GM19239 (cell line): ENCODE results near the gene AP1M1.

Experiments
- DNase-seq: peaks from one replicate; pipeline ENCODE4 v3.0.0; 2011; ENCODE audit warnings: low spot score; ENCODE audit not compliant: insufficient read length
- FAIRE-seq: peaks from 2 replicates; lab custom pipeline; 2011; peaks lifted over from hg19 to GRCh38; lab: Jason Lieb, UNC

Gene AP1M1

DNA sequence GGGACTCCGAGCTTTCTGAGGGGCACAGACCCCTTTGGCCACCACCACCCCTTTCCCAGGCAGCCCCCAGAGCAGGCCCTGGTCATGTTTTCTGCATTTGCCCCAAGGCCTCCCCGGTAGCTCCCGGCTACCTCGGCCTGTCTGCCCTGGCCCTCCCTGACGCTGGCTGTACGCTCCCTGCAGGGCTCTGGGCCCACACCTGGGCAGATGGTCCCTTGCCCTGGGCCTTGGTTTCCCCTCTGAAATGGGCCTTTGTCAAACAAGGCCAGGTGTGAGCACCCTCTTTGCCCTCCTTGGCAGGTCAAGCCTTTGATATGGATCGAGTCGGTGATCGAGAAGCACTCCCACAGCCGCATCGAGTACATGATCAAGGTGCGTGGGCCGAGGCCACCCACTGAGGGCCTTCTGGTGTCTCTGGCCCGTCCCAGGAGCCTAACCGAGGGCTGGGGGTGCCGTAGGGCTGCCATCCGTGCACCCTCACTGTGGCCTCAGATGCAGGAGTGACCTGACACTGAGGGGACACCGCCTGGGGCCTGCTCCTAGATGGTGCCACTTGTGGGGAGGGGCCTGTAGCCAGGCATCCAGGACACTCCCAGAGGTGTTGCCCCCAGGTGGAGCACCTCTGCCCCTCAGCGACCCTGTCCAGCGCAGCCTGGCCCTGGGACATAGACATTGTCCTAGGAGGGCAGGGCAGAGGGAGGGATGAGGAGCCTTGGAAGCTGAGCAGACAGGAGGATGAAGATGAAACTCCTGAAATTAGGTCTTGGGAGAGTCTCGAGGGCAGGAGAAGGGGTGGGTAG lies 30.3 kb downstream of the AP1M1 start:
- DNase-seq (no peak), FAIRE-seq (no peak)

DNA sequence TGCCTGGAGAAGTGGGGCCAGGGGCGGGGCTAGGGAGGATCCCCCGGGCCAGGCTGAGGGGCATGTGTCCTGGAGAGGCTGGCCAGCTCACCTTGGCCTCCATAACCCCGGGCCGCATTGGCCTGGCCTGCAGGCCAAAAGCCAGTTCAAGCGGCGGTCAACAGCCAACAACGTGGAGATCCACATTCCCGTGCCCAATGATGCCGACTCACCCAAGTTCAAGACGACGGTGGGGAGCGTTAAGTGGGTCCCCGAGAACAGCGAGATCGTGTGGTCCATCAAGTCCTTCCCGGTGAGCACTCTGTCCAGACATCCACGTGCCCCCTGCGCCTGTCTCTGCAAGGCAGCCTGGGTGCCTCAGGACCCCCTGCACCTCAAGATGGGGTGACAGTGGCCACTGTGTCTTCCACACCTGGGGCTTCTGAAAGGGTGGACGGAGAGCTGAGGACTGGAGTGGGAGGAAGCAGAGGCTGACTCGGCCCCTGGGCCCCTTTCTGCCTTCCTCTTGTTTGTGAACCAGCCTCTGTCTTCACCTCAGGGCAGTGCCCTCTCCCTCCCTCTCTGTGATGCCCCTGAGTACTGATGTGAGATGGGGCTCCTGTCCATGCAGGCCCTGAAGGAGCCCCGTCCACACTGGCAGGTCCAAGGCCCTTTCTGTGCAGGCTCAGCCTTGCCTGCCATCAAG lies 31.1 kb downstream of the AP1M1 start:
- no peak for DNase-seq
- FAIRE-seq: no peak

DNA sequence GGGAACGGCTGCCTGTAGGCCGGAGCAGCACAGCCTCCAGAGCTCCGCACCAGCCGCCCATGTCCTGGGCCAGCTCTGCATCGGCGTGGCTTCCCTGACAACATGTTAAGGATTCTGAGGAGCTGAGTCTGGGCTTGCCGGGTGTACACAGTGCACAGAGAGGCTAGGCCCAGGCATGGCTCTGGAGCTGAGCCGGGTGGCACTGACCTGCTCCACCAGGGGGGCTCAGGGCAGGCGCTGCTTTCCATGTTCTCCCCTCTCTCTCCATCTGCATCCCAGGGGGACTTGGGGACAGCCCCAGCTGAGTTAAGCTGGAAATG lies 31.6 kb downstream of the AP1M1 start:
- DNase-seq: no peak
- FAIRE-seq: no peak

DNA sequence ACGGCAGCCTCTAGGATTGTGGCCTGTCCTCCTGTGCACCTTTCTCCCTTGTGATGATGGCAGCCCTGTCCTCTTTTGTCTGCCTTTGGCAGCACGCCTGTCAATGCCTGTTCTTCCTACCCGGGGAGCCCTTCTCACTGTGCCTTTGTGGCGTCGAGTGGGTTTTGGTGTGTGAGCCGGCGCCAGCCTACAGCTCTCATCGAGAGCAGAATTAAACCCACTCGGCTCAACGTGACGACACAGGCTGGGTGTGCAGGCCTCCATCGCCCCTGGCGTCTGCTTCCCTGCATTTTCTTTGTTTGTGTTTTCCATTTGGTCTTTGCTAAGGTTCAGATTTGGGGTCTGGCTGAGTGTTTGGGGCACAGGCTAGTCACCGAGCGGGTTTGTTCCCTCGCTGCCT lies 34.4 kb downstream of the AP1M1 start:
- DNase-seq (no peak), FAIRE-seq (no peak)

DNA sequence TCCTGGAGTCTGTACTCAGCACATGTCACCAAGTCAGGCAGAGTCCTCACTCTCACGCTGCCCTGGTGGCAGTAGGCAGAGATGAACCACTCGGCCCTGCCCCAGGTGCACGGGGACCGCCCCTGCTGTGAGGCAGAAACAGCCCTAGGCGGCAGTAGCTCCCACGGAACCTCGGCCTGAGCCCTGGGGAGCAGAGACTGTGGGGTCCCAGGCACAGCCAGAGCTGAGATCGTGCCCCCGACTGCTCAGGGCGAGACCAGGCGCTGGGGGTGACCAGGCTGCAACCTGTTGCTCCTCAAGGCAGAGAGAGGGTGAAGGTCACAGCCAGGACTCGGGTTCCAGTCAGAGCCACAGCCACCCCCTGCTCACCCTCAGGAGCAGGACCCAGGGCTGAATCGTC lies 34.9 kb downstream of the AP1M1 start:
- no peak for DNase-seq
- FAIRE-seq: no peak

DNA sequence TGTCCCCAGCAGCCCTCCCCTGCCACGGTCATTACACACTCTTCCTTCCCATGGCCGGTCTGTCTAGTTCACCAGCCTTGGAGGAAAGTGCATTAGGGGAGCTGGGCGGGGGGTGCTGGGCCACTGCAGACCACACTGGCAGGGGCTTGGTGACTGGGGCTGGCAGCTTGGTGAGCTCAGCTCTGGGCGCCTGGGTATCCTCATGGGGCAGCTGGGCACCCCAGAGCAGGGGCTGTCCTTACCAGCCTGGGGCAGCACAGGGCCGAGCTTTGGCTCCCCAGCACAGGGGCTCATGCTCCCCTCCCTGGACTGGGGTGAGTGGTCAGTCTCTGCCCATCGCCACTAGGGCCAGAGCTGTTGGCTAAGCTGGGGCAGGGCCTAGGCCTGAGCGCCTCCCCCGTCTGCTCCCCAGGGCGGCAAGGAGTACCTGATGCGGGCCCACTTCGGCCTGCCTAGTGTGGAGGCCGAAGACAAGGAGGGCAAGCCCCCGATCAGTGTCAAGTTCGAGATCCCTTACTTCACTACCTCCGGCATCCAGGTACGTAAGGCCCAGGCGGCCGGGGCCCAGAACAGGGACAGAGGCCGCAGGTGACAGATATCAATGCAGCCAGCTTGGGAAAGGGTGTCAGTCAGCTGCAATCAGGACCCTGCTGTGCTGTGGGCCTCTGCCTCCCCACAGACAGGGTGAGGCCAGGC lies 35.5 kb downstream of the AP1M1 start:
- no peak for FAIRE-seq
- no peak for DNase-seq

DNA sequence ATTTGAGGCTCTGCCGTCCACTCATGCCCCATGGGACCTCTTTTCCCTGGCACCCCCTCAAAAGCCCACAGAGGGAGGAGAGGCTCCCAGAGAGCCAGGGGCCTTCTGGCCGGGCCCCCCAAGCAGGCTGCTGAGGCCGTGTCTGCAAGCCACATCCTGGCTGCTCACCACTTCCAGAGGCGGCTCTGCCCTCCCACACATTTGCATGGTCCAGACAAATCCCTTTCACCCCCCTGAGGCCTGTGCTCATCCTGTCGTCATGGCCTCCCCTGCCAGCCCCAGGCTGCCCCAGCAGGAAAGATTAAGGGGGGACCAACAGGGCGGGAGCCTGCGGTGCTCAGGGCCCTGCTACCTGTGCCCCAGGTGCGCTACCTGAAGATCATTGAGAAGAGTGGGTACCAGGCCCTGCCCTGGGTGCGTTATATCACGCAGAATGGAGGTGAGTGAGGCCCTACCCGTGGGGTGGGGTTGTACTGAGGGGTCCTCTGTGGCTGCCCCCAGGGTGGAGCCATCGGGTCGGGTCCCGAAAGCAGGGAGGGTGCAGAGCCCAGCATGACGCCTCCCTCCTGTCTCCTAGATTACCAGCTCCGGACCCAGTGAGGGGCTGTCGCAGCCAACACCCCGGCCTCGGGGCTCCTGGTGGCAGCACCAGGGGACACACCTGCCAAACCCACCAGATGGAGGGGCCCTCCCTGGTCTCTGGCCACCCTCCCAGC lies 36.3 kb downstream of the AP1M1 start:
- FAIRE-seq: no peak

DNA sequence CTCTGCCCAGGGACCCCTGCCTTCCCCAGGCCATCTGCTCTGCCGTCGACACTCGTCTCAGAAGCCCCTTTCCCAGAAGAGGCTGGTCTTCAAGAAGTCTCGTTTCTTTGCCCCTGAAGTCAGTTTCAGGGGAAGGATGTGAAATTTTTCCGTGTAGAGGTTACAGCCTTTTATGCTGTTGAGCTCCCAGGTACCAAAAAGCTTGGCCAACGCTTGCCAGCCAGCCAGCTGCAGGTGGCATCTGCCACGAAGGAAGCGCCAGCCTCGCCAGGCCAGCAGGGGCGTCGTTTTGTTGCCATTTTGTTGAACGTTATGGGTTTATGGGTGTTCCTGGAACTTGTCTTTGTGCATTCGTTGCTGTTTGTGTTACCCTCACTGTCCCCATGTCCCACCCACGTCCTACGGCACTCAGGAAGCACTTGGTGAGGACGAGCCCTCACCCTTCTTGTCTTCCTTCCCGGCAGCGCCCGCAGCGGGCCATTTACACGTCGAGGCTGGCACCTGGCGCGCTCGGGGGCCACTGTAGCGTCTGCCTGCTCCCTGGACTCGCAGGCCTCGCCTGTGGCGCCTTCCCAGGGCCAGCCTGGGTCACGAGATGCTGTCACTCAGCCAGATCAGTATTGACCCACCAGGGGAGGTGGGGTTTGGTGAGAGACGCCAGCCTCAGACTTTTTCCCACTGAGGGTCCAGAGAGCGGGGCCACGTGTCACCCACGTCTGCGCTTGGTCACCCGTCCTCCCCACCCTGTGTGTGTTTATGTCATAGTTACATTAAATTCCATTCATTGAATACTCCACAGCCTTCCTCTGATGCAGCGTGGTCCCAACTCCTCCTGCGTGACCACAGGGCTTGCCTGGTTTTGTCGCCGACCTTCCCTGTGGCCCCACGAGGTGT lies 37.1 kb downstream of the AP1M1 start:
- DNase-seq: no peak
- FAIRE-seq: no peak

More for the DNA sequence above, 36.3 kb downstream of the AP1M1 start:
- no peak for DNase-seq

DNA sequence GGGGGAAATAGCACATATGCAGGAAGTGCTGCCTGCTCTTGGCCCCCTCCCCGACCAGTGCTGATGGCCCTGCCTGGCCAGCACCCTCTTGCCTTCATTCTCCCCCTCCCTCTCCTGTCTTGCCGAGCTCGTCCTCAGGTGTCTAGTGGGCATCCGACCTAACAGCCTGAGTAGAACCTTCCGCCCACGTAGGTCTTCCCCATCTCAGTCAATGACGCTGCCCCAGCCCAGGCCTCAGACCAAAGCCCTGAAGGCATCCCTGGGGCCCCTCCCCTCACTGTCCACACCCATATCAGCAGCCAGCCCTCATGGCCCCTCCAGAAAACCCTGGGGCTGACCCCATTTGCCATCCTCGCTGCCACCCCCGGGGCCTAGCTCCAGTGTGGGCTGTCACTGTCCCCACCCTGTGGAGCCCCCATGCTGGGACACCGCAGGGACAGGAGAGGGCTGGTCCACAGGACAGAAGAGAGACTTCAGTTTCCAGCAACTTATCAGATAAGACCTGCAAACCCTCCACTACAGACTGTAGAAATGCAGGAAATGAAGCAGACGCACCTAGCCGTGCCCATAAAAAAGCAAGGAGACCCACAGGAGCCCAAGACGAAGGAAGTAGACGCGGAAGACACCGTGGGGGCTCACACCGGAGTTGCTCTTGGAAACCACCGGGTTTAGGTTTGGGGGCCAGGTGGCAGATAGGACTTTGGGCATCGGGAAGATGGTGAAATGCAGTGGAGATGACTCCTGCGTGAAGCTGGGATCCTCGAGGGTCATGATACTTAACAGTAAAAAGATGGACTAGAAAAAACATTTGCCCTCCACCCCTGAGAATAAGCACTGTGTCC lies 38.3 kb downstream of the AP1M1 start:
- no peak for FAIRE-seq

DNA sequence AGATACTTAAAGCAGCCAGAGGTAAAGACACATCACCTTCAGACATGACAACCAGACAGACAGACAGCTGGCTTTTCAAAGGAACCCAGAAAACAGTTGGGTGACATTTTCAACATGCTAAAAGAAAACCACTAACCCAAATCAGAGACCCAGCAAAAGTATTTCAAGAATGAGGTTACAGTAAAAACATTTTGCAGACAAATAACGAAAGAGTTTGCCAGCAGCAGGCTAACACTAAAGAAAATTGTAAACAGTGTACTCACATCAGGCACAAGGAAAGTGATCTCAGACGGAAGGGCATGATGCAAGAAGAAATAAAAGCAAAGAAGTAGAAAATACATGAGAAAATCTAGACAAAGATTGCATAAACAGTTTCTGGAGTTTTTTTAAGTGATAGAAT lies 46.4 kb downstream of the AP1M1 start:
- FAIRE-seq (no peak), DNase-seq (no peak)

More for the DNA sequence above, 38.3 kb downstream of the AP1M1 start:
- DNase-seq: no peak

DNA sequence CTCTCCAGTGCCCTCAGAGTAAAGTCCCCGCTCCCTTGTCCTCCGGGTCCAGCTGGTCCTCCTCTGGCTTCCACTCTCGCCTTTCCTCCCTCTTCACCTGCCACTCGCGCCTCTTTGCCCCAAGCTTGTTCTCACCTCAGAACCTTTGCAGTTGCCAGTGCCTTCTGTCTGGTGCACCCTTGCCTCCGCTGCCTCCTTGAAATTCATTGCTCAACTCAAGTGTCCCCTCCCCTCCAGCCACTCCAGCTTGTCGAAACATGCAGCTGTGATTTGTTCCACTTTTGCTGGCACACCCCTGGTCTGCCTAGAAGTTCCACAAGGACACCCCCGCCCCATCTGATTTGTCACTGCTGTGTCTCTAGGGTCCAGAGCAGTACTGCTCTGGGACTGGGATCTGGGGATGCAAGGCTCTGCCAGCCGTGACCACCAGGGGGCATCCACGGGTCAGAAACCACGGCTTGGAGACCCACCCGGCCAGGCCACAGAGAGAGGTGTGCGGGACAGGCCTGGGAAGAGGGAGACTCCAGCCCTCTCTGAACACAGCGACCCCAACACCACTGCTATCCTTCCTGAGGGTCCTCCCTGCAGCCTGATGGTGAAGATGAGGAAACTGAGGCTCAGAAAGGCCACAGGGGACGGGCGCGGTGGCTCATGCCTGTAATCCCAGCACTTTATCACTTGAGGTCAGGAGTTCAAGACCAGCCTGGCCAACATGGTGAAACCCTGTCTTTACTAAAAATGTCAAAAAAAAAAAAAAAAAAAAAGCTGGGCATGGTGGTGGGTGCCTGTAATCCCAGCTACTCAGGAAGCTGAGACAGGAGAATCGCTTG lies 49.9 kb downstream of the AP1M1 start:
- FAIRE-seq (peak; percentile 61), DNase-seq (peak; percentile 85)

DNA sequence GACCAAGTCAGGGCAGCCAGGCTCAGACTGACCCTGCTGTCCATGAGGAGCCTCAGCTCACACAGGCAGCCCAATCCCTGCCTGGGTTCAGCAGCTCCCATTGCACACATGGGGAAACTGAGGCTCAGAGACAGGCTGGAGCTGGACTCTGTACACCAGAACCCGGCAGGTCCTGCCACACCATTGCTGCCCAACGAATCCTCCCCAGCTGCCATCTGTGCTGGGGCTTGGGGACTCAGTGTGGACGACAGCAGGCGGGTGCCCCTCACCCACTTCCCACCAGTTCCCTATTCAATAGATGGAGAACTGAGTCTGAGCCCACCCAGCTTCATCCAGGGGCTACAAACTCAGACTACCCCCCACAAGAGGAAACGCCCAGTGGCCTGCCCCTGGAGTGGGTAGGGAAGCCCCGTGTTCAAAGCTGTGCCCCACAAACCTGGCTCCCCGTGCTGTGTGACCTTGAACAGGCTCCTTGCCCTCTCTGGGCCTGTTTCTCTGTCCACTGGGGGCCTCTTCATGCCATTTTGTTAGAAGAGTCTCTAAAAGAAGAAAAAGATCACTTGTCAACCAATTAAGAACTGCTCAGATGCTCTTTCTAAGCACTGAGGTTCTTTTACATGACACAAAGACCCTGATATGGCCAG lies 50.8 kb downstream of the AP1M1 start:
- DNase-seq (no peak), FAIRE-seq (no peak)

DNA sequence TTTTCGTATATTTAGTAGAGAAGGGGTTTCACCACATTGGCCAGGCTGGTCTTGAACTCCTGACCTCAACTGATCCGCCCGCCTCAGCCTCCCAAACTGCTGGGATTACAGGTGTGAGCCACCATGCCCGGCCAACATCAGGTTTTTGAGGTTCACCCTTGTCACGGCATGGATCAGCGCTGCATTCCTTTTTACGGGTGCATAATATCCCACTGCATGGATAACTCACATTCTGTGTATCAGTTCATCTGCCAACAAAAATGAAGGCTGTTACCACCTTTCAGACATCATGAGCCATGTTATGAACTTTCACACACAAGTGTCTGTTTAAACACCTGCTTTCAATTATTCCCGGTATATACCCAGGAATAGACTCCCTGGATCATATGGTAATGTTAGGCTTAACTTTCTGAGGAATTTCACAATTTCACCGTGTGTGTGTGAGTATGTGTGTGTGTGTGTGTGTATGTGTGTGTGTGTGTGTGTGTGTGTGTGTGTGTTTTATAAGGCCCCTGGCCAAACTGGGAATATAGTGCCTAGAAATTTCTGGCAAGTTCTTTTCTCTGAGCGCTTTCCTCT lies 52.2 kb downstream of the AP1M1 start:
- no peak for DNase-seq
- FAIRE-seq: no peak

DNA sequence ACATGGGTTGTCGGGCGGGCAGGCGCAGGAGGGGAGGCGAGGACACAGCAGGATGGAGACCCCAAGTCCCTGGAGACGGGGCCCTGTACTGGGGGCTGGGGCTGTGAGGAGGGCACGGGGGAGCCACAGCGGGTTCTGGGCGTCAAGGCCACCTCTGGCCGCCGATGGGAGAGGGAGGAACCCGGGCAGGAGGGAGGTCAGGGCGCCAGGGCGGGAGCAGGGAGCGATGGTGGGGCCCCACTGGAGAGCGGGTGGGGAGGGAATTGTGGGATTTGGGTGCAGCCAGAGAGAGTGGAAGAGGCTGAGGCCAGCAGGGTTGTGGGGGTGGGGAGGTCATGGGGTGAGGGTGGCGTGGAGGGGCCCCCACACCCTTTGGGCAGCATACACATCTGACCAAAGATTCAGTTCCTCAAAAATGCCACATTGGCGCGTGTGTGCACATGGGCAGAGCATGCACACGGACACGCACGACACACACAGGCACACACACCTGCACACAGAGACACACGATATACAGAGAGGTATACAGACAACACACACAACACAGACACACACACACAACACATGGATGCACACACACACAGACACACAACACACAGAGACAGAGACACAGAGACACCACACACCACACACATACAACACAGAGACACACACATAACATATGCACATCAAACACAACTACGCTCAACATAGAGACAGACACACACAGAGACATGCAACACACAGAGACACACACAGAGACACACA lies 54.9 kb downstream of the AP1M1 start:
- DNase-seq (no peak), FAIRE-seq (no peak)

DNA sequence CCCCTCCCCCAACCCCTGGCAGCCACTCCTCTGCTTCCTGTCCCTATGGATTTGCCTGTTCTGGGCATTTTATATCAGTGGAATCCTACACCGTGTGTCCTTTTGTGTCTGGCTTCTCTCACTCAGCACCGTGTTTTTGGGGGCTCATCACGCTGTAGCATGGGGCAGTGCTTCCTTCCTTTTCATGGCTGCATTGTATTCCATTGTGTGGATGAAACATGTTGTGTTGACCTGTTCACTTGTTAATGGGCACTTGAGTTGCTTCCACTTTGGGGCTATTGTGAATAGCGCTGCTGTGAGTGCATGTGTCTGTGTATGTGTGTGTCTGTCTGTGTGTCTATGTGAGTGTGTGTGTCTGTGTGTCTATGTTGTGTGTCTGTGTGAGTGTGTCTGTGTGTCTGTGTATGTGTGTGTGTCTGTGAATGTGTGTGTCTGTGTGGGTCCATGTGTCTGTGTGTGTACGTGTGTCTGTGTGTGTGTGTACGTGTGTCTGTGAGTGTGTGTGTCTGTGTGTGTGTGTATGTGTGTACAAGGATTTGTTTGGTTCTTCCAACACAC lies 57.2 kb downstream of the AP1M1 start:
- FAIRE-seq: no peak
- no peak for DNase-seq

DNA sequence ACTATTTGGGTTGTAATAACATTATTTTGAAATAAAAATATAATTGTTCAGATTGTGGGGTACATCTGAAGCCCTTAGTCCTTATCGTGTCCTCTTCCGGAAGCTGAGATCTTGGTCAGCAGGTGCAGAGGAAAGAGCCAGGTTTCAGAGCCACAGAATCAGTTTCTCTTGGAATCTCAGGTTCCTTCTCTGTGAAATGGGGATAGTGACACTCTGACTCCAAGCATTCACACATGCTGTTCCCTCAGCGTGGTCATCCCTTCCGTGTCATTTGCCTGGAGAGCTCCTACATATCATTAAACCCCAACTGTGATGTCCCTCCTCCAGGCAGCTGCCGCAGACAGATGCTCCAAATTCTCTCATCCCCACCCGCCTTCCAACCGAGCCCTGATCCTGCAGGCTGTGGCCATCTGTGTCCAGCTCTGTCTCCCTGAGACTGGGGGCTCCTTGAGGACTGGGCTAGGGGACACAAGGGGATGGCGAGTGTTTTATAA lies 59.8 kb downstream of the AP1M1 start:
- DNase-seq: no peak
- no peak for FAIRE-seq
